H1 (cell line): ENCODE measurements around the gene SPINK5. TPM values are rescaled to one million over a fixed set of nuclear protein-coding genes. Genes with fewer than 3 reads are reported as not detected.

Experiments used
- CTCF ChIA-PET: fragments of 300-600 bp; sonication (Branson Sonifier 250); formaldehyde crosslinking; loops from one replicate; lab custom pipeline; 2021; ENCODE audit not compliant: partially characterized antibody; lab: Charles Lee
- POLR2A ChIA-PET: fragments of 300-600 bp; sonication (Branson Sonifier 250); formaldehyde crosslinking; loops from one replicate; lab custom pipeline; 2021; ENCODE audit warnings: inconsistent platforms; ENCODE audit not compliant: partially characterized antibody; lab: Charles Lee
- DNase-seq, 2 experiments: peaks; one replicate each; pipeline versions ENCODE4 v3.0.0 to v3.0.0-alpha.2; 2010 to 2022; ENCODE audit warnings: low spot score in 2 of 2, low read depth in 1 of 2, mixed read lengths in 1 of 2
- FAIRE-seq: peaks from 2 replicates; lab custom pipeline; 2011; peaks lifted over from hg19 to GRCh38; lab: Jason Lieb, UNC
- H2AFZ ChIP-seq: 2 replicates; pipeline ENCODE4 v1.8.1; 2012; ENCODE audit warnings: low read length, inconsistent platforms
- H2AK5ac ChIP-seq: 2 replicates; pipeline ENCODE4 v1.6.1; 2013; ENCODE audit warnings: low read depth, low read length
- H2BK120ac ChIP-seq: replicated peaks from 2 replicates; pipeline ENCODE3; 2013; ENCODE audit warnings: low read depth, low read length, inconsistent platforms
- H2BK12ac ChIP-seq: 2 replicates; pipeline ENCODE4 v1.6.1; 2013; ENCODE audit warnings: low read depth, low read length
- H2BK15ac ChIP-seq: 2 replicates; pipeline ENCODE4 v1.6.1; 2013; ENCODE audit warnings: low read length
- H2BK20ac ChIP-seq: 2 replicates; pipeline ENCODE4 v1.6.1; 2013; ENCODE audit warnings: low read length
- H2BK5ac ChIP-seq: 2 replicates; pipeline ENCODE4 v1.6.1; 2013; ENCODE audit warnings: low read depth, low read length
- H3K14ac ChIP-seq: 2 replicates; pipeline ENCODE4 v1.6.1; 2013; ENCODE audit warnings: inconsistent platforms; ENCODE audit not compliant: insufficient read length
- H3K18ac ChIP-seq: 2 replicates; pipeline ENCODE4 v1.6.1; 2013; ENCODE audit warnings: low read length; ENCODE audit errors: extremely low read depth
- H3K23ac ChIP-seq: 2 replicates; pipeline ENCODE4 v1.6.1; 2013; ENCODE audit warnings: inconsistent platforms; ENCODE audit not compliant: insufficient read length
- H3K23me2 ChIP-seq: 2 replicates; pipeline ENCODE4 v1.6.1; 2013; ENCODE audit warnings: low read depth, low read length
- H3K27ac ChIP-seq: 2 replicates; pipeline ENCODE4 v1.6.1; 2011; ENCODE audit warnings: low read depth, low read length, inconsistent platforms
- H3K27me3 ChIP-seq, 4 experiments: replicated peaks in 1 of 4; 1 replicate in 1 of 4; 2 replicates in 3 of 4; pipeline versions ENCODE4 v1.6.1 to v1.8.1; 2011 to 2013; ENCODE audit warnings: low read length in 3 of 4, mild to moderate bottlenecking in 3 of 4, inconsistent platforms in 2 of 4, mixed read lengths in 2 of 4, moderate library complexity in 1 of 4; ENCODE audit not compliant: control insufficient read depth in 3 of 4, insufficient read depth in 3 of 4; ENCODE audit errors: extremely low read depth in 1 of 4
- H3K36me3 ChIP-seq, 4 experiments: 2 replicates each; pipeline versions ENCODE4 v1.6.1 to v1.8.1; 2011 to 2013; ENCODE audit warnings: mild to moderate bottlenecking in 4 of 4, low read length in 3 of 4, moderate library complexity in 2 of 4, control low read depth in 1 of 4, inconsistent platforms in 1 of 4; ENCODE audit not compliant: insufficient read depth in 4 of 4, control insufficient read depth in 2 of 4
- H3K4ac ChIP-seq: replicated peaks from 2 replicates; pipeline ENCODE3; 2013; ENCODE audit warnings: low read length, low read depth, mixed read lengths, inconsistent platforms; ENCODE audit not compliant: insufficient read length
- H3K4me1 ChIP-seq, 4 experiments: replicated peaks in 1 of 4; 1 replicate in 1 of 4; 2 replicates in 3 of 4; pipeline versions ENCODE4 v1.6.1 to v1.8.1; 2011 to 2013; ENCODE audit warnings: low read length in 3 of 4, inconsistent platforms in 2 of 4, mixed read lengths in 1 of 4; ENCODE audit not compliant: insufficient read depth in 4 of 4, control insufficient read depth in 3 of 4
- H3K4me2 ChIP-seq, 2 experiments: 2 replicates each; pipeline versions ENCODE4 v1.6.1 to v1.8.1; 2011 to 2013; ENCODE audit warnings: low read depth in 2 of 2, low read length in 2 of 2, control low read depth in 1 of 2, inconsistent platforms in 1 of 2, mild to moderate bottlenecking in 1 of 2; ENCODE audit not compliant: insufficient read depth in 1 of 2
- H3K4me3 ChIP-seq, 4 experiments: fragments of 200-600, 300-600 bp in 1 of 4; sonication (generic), shearing (Covaris generic), sonication (Bioruptor Twin) in 1 of 4; 2 replicates each; pipeline versions ENCODE4 v1.5.1 to v1.8.1; 2011 to 2016; ENCODE audit warnings: low read length in 4 of 4, low read depth in 3 of 4, control low read depth in 2 of 4, inconsistent platforms in 2 of 4, mild to moderate bottlenecking in 2 of 4, mixed read lengths in 1 of 4, moderate library complexity in 1 of 4; ENCODE audit not compliant: insufficient read depth in 2 of 4; ENCODE audit errors: extremely low read depth in 1 of 4
- H3K56ac ChIP-seq: replicated peaks from 2 replicates; pipeline ENCODE3; 2013; ENCODE audit warnings: low read depth, mild to moderate bottlenecking, mixed read lengths, low read length, inconsistent platforms; ENCODE audit not compliant: insufficient read length
- H3K79me1 ChIP-seq: 2 replicates; pipeline ENCODE4 v1.6.1; 2013; ENCODE audit warnings: low read depth, low read length, control low read depth
- H3K79me2 ChIP-seq, 2 experiments: 2 replicates each; pipeline versions ENCODE4 v1.6.1 to v1.8.1; 2012 to 2013; ENCODE audit warnings: low read length in 2 of 2, mild to moderate bottlenecking in 2 of 2, inconsistent platforms in 1 of 2; ENCODE audit not compliant: insufficient read depth in 2 of 2, control insufficient read depth in 1 of 2
- H3K9ac ChIP-seq, 4 experiments: replicated peaks in 1 of 4; 1 replicate in 1 of 4; 2 replicates in 3 of 4; pipeline versions ENCODE4 v1.6.1 to v1.8.1; 2011 to 2013; ENCODE audit warnings: low read depth in 3 of 4, low read length in 3 of 4, control low read depth in 2 of 4, mild to moderate bottlenecking in 2 of 4, moderate library complexity in 2 of 4, inconsistent platforms in 1 of 4; ENCODE audit errors: extremely low read depth in 1 of 4
- H3K9me3 ChIP-seq, 2 experiments: 2 replicates each; pipeline versions ENCODE4 v1.6.1 to v1.8.1; 2012 to 2013; ENCODE audit warnings: mild to moderate bottlenecking in 2 of 2, moderate library complexity in 2 of 2, control low read depth in 1 of 2, inconsistent platforms in 1 of 2, low read depth in 1 of 2, low read length in 1 of 2, mixed read lengths in 1 of 2; ENCODE audit not compliant: insufficient read depth in 2 of 2
- H4K20me1 ChIP-seq, 2 experiments: replicated peaks in 1 of 2; 2 replicates each; pipeline versions ENCODE3 to v1.8.1; 2011 to 2013; ENCODE audit warnings: inconsistent platforms in 2 of 2, low read length in 2 of 2, mild to moderate bottlenecking in 1 of 2; ENCODE audit not compliant: insufficient read depth in 2 of 2, control insufficient read depth in 1 of 2
- H4K5ac ChIP-seq: 2 replicates; pipeline ENCODE4 v1.6.1; 2013; ENCODE audit warnings: low read length, low read depth, mixed read lengths, inconsistent platforms; ENCODE audit not compliant: insufficient read length
- H4K8ac ChIP-seq: 2 replicates; pipeline ENCODE4 v1.8.0; 2013; ENCODE audit warnings: mild to moderate bottlenecking, moderate library complexity, low read length, inconsistent platforms; ENCODE audit not compliant: insufficient read depth; ENCODE audit errors: extremely low read depth
- H4K91ac ChIP-seq: replicated peaks from 2 replicates; pipeline ENCODE3; 2013; ENCODE audit warnings: low read length, mixed read lengths, inconsistent platforms; ENCODE audit not compliant: insufficient read length
- JUN ChIP-seq: IDR thresholded peaks from 2 replicates; pipeline ENCODE4 v1.6.1; 2011; ENCODE audit warnings: low read depth, mild to moderate bottlenecking, improper control_type of control experiment, low read length
- MAFK ChIP-seq: IDR thresholded peaks from 2 replicates; pipeline ENCODE4 v1.6.1; 2012; ENCODE audit warnings: low read depth, mild to moderate bottlenecking, improper control_type of control experiment, low read length
- WGBS, 2 experiments: shearing (Covaris generic) in 1 of 2; methylation state at CpG; one replicate each; pipeline versions ENCODE4 v1.1.6 to v1.1.7; 2013 to 2015; ENCODE audit warnings: low lambda C conversion rate in 2 of 2, mixed read lengths in 2 of 2, inconsistent platforms in 1 of 2, low coverage in 1 of 2, missing lambda C conversion rate in 1 of 2; ENCODE audit not compliant: insufficient replicate concordance in 2 of 2, insufficient coverage in 1 of 2, insufficient read length in 1 of 2; ENCODE audit errors: extremely low coverage in 1 of 2, missing lambda C conversion rate in 1 of 2; 5-methylcytosine and 5-hydroxymethylcytosine counted together
- polyA plus RNA-seq, 7 experiments: library from polyadenylated mRNA; depleted of rRNA in 3 of 7; stranded (reverse) in 5 of 7; unstranded in 2 of 7; fragments of >200 nt in 5 of 7; fragments of 200-250 nt in 2 of 7; gene quantifications; 1 replicate in 5 of 7; 2 replicates in 1 of 7; 4 replicates in 1 of 7; pipeline versions ENCODE4 v1.2.1 to v1.2.3, GENCODE V29; 2011 to 2013; ENCODE audit warnings: missing spikeins in 2 of 7, mixed read lengths in 2 of 7
- total RNA-seq: library from RNA; stranded (reverse); fragmentation: NEBNext Ultra II Directional; extraction: Animal tissue kit (Norgen Biotek cat#: 25700); gene quantifications from 2 replicates; pipeline ENCODE4 v1.2.1, GENCODE V29; 2021
- TF ChIP-seq, protein P1 (sequence below): IDR thresholded peaks from 2 replicates; pipeline ENCODE4 v1.6.1; 2012; ENCODE audit warnings: low read length, inconsistent platforms

SPINK5 gene
- total and polyA plus RNA-seq, 2 of the 8 experiments (the other 6 are each of a cell fraction or from before 2014, with no cell fraction given): 1.4 to 2.2 TPM

DNA sequence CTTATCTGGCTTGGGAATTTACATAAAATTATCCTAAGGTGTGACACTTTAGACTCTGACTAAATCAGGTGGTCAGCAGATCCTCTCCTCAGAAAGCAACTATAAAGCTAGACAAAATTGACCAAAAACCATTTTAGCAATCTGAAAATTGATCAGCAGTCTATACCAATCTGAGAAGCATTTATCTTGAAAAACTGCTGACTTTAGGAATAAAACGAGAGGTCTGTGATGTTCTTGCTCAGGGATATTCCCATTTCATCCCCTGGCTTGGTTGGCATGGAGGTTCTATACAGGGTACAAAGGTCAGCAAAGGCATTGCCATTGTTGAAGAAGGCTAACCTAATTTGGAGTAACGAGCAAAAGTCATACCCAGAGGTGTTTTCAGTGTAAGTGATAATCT is 11.7 kb downstream of the SPINK5 start:
- H3K27me3 ChIP-seq: no peaks in the 10 kb centered on the region

More for the DNA sequence above, 11.7 kb downstream of the SPINK5 start:
- Histone ChIP-seq H2BK15ac (no peak overlapping the region), H3K79me1 (no peaks in the 10 kb centered on the region), H3K4me3 (no peak overlapping the region), H4K91ac (no peak overlapping the region), H2BK12ac (no peak overlapping the region), H4K8ac (no peak overlapping the region), H3K79me2 (no peaks in the 10 kb centered on the region), H4K5ac (no peak overlapping the region), H3K23me2 (no peaks in the 10 kb centered on the region), H3K9ac (no peak overlapping the region), H3K9me3 (no peaks in the 10 kb centered on the region), H2BK20ac (no peak overlapping the region), H3K27ac (no peak overlapping the region), H3K56ac (no peak overlapping the region), H2BK120ac (no peak overlapping the region), H2AK5ac (no peak overlapping the region), H4K20me1 (no peaks in the 10 kb centered on the region), H2AFZ (no peak overlapping the region), H3K4me2 (no peak overlapping the region), H3K23ac (no peak overlapping the region), H3K36me3 (peaks cover 0 to 2% (median 0%) of the 10 kb centered on the region in 4 experiments; a peak in 2 of 8 replicates), H3K4me1 (peaks cover 0 to 4% (median 3%) of the 10 kb centered on the region in 4 experiments; a peak in 1 of 7 replicates), H2BK5ac (no peak overlapping the region), H3K14ac (no peak overlapping the region), H3K4ac (no peak overlapping the region), H3K18ac (no peak overlapping the region)
- ChIA-PET POLR2A (no interaction called here), CTCF (interaction anchor here (1.0 to 1.2 kb wide), 2 partner anchors 9 to 20 kb away, joined by 3 read pairs; no protein-coding TSS in a partner anchor)
- no peak for DNase-seq
- 77% methylated on average over 2 of the region's 2 CpGs; no CpG with 5 or more reads in 1 of the 2 experiments for WGBS, 2 experiments
- no peak for FAIRE-seq
- TF ChIP-seq MAFK (peak; percentile 12; the same call in 1 of the 2 replicates), JUN (no peak)
- TF ChIP-seq, protein P1, sequence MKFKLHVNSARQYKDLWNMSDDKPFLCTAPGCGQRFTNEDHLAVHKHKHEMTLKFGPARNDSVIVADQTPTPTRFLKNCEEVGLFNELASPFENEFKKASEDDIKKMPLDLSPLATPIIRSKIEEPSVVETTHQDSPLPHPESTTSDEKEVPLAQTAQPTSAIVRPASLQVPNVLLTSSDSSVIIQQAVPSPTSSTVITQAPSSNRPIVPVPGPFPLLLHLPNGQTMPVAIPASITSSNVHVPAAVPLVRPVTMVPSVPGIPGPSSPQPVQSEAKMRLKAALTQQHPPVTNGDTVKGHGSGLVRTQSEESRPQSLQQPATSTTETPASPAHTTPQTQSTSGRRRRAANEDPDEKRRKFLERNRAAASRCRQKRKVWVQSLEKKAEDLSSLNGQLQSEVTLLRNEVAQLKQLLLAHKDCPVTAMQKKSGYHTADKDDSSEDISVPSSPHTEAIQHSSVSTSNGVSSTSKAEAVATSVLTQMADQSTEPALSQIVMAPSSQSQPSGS: no peak
